Choroid plexus epithelial cell (primary cell): ENCODE results near the gene UGT1A4.

Experiments used
- DNase-seq: peaks from one replicate; pipeline ENCODE4 v3.0.0-alpha.2; 2010; ENCODE audit warnings: low read depth
- H3K4me3 ChIP-seq: 2 replicates; pipeline ENCODE4 v1.5.1; 2011; ENCODE audit warnings: low read depth, mild to moderate bottlenecking, control low read depth, low read length, moderate library complexity
- CTCF ChIP-seq: conservative IDR thresholded peaks from 2 replicates; pipeline ENCODE4 v1.5.1; 2011; ENCODE audit warnings: low read depth, mild to moderate bottlenecking, control low read depth, inconsistent platforms, low read length, moderate library complexity

The UGT1A4 gene

GRCh38 chr2:233679196-233679595, 39.3 kb upstream of the UGT1A4 start:
- no peak for DNase-seq
- no peak for TF ChIP-seq CTCF
- H3K4me3 ChIP-seq: no peak overlapping the region

- no peak overlapping the region for H3K4me3 ChIP-seq
- TF ChIP-seq CTCF: no peak
- DNase-seq: no peak
Measured at GRCh38 chr2:233680361-233681045, 38.0 kb upstream of the UGT1A4 start.

- no peak within 1 kb of the TSS for H3K4me3 ChIP-seq
- DNase-seq: no peak
Measured at GRCh38 chr2:233681521-233682099, 36.9 kb upstream of the UGT1A4 start, which contains the start of gene UGT1A7. TSS of gene UGT1A7 (plus strand) at chr2:233681901. CDS start at chr2:233681938, 37 bp downstream.

GRCh38 chr2:233684640-233685039, 33.9 kb upstream of the UGT1A4 start:
- no peak for DNase-seq
- TF ChIP-seq CTCF: no peak
- no peak overlapping the region for H3K4me3 ChIP-seq

More at GRCh38 chr2:233681521-233682099, 36.9 kb upstream of the UGT1A4 start, which contains the start of gene UGT1A7:
- TF ChIP-seq CTCF: no peak

- no peak for DNase-seq
- no peak overlapping the region for H3K4me3 ChIP-seq
- TF ChIP-seq CTCF: no peak
Measured at GRCh38 chr2:233686928-233687327, 31.6 kb upstream of the UGT1A4 start.

- TF ChIP-seq CTCF: no peak
- no peak for DNase-seq
- H3K4me3 ChIP-seq: no peak overlapping the region
Measured at GRCh38 chr2:233688341-233688740, 30.2 kb upstream of the UGT1A4 start.

- no peak overlapping the region for H3K4me3 ChIP-seq
- no peak for TF ChIP-seq CTCF
- no peak for DNase-seq
Measured at GRCh38 chr2:233689031-233689430, 29.5 kb upstream of the UGT1A4 start.
